ENCODE results near the gene GBF1. TPM values are rescaled to one million over a fixed set of nuclear protein-coding genes. Genes with fewer than 3 reads are reported as not detected.
"Not testable (repeated sequence)": the region's sequence is repeated elsewhere in the genome, so short reads cannot be mapped to it uniquely, and the experiment has no call there.

Gene GBF1
- total RNA-seq, 1 donor from 2014 or later, result 24.0 TPM

DNA sequence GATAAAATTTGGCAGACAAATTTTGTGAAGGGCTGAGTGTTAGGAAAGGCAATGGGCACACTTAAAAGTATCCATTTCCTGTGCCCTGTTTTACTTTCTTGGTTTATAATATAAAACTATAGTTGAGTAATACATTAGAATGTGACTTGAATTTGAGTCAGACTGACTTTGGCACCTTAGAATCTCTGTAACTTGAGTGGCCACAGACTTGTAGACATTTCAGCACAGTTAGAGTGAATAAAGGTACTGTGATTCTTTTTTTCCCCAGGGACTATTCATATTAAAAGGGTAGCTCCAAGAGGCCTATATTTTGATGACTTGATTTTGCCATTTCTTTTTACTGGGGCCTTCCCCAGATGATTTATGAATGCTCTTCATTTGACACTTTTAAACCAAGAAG, 22.4 kb downstream of the GBF1 start:
- ATAC-seq, result no peak

- no peak for ATAC-seq
Observed at GRCh38 chr10:102268375-102268888, 23.1 kb downstream of the GBF1 start.

- no peak for ATAC-seq
Observed at GRCh38 chr10:102269017-102269416, 23.7 kb downstream of the GBF1 start.

DNA sequence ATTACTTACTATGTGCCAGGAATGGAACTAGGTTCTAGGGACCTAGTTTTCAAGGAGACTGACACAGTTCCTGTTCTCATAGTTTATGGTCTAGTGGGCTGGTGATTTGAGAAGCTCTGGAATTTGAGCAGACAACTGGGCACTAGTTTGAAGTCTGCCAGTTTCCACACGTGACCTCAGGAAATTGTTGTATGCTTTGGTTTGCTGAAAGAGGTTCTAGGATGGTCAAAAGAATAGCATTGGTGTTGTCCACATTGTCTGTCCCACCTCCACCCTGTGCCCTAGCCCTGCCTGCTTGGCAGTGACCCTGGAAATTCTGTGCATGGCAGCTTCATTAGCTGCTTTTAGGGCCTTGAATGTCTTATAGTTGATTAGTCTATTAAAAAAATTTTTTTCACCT, 28.7 kb downstream of the GBF1 start:
- no peak for ATAC-seq

- ATAC-seq, result no peak
Observed at GRCh38 chr10:102275343-102275742, 30.0 kb downstream of the GBF1 start.

GRCh38 chr10:102279104-102279503, 33.8 kb downstream of the GBF1 start:
- no peak for ATAC-seq

- no peak for ATAC-seq
Observed at GRCh38 chr10:102280397-102281101, 35.2 kb downstream of the GBF1 start.

DNA sequence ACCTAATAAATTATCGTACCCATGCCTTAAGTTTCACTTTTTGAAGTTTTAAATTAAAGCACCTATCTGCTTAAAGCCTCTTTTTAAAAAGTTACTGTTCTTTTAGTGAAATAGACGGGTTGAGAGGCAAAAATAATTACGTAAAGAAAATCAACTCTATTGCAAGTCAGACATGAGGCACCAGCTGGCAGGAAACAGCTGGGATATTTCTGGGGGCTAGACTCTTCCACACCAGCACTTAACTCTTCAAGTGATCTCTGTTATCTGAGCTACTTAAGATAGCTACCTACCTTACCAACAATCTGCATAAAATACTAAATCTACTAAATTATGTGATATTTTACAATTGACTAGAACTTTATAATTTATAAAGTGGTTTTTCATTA, 35.8 kb downstream of the GBF1 start:
- no peak for ATAC-seq

- ATAC-seq, result peak; percentile 83
Observed at GRCh38 chr10:102283488-102283887, 38.2 kb downstream of the GBF1 start.

DNA sequence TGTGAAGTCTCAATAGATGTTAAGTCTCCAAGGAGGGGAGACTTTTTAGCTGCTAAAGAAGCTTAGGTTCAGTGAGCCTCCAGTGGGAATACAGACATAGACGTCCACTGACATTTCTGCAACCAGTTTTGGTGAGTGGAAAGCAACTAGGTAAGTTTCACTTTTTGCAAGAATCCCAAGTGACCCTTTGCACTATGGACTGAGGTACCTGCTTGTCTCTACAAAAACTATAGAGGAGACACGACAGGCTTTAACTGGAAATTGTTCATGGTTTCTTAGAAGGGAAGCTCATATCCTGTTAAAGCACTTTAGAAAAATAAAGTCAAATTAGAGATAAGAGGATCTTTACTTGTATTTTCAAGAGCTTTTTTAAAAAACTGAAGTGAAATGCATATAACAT, 38.6 kb downstream of the GBF1 start:
- ATAC-seq, result no peak

DNA sequence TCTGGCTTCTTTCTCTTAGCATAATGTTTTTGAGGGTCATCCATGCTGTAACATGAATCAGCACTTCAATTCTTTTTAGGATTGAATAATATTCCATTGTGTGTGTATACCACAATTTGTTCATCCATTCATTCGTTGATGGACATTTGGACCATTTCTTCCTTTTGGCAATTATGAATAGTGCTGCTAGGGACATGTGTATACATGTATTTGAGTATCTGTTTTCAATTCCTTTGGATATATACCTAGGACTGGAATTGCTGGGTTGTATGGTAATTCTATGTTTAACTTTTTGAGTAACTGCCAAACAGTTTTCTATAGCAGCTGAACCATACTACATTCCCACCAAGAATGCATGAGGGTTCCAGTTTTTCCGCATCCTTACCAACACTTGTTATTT, 39.2 kb downstream of the GBF1 start:
- ATAC-seq, result peak; percentile 60

DNA sequence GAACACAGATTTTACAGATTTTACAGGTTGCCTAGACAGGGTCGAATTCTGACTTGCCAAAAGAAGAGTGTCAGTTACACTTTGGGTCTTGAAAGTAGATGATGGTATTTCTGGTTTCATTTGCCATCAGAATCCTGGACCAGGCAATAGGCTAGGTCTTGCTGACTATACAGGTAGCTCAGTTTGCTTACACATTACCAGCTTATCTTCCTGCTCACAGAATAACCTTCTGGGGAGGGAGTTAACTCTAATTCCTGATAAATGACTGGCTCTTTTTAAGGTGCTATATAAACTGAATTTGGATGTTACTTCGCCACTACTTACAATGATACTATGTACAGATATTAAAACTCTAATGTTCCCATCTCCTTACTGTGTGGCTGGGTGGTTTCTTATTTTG, 39.8 kb downstream of the GBF1 start:
- ATAC-seq, result peak; percentile 21

DNA sequence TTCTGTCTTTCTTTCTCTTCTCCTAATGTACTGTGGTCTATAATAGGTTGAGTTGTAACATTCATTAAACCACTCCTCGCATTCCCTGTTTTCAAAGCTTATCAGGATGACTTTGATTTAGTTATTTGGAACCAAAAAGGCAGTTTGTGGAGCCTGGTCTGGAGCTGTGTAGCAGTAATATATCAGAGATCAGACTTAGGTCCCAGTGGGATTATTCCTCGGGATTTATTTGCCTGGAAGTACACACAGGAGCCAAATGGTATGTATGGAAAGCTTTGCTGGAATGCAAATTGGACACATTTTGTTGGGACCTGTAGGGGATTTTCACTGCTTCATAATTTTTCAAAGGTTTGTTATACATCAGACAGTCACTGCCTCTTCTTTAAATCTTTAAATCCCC, 40.9 kb downstream of the GBF1 start:
- ATAC-seq, result no peak

- ATAC-seq, result no peak
Observed at GRCh38 chr10:102287538-102287937, 42.2 kb downstream of the GBF1 start.

DNA sequence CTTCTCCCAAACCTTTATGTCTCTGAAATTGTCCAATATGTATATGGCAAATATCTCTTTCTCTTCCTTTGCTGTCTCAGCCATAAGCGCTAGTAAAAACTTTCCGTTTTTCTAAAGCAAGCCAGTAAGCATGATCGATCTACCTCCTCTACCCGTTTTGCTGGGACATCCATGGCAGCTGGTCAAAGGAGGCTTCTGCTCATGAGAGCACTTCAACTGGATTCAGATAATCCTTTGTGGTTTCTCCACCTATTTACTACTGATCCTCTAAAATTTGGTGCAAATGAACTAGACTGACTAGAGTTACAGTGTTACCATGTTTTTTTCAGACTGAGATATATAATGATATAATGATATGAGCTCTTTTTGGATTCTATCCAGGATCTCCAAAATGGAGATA, 42.7 kb downstream of the GBF1 start:
- no peak for ATAC-seq

GRCh38 chr10:102289356-102289755, 44.0 kb downstream of the GBF1 start:
- no peak for ATAC-seq

DNA sequence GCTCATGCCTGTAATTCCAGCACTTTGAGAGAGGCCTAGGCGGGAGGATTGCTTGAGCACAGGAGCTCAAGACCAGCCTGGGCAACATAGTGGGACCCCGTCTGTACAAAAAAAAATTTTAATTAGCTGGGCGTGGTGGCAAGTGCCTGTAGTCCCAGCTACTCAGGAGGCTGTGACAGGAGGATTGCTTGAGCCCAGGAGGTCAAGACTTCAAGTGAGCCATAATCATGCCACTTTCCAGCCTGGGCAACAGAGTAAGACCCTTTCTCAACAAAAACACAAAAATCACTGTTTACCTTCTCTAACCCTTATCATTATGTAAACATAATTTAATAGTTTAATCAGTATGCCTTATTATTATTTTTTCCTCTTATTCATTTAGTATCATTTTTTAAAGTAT, 44.5 kb downstream of the GBF1 start:
- ATAC-seq, result no peak

- no peak for ATAC-seq
Observed at GRCh38 chr10:102291221-102291905, 46.0 kb downstream of the GBF1 start.

- no peak for ATAC-seq
Observed at GRCh38 chr10:102297101-102297500, 51.8 kb downstream of the GBF1 start.

DNA sequence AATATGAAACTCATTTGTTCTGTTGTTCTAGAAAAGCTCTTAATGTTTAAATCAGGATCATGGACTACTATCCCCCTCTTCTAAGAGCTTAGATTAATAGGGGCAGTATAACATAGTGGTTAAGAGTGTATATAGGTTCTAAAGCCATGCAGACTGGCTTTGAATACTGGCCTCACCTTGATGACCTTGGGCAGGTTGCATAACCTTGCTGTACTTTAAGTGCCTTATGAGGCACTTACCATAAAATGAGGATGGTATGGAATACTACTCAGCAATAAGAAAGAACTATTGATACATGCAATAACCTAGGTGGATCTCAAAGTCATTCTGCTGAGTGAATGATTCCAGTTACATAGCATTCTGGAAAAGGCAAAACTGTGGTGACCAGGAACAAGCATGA, 53.6 kb downstream of the GBF1 start:
- no peak for ATAC-seq

GRCh38 chr10:102299873-102300272, 54.5 kb downstream of the GBF1 start:
- ATAC-seq, result peak; percentile 53

DNA sequence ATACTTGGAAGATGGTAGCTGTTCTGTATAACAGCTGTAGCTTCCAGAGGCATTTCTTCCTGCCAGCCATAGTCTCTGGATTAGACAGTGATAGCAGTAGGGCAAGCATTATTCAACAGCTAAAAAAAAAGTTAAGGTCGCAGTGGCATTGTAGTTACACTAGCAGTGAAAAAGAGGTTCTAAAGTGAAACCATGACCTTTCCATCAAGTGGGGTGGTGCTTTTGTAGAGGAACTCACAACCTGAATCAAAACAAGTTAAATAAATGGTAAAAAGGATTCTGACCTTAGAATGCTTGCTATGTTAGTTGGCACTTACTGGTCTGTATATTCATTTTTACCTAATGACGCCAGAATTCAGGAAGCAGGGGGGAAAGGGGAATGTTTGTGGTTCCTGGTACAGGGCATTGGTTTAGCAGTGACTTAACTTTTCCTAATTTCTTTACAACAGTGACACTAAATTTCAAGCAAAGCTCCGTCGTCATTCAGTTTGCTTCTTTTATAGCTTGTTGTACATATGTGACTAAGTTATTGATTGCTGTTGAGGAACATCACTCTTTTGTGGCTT, 55.0 kb downstream of the GBF1 start:
- no peak for ATAC-seq

- ATAC-seq, result not testable (repeated sequence)
Observed at GRCh38 chr10:102300912-102301311, 55.6 kb downstream of the GBF1 start.

DNA sequence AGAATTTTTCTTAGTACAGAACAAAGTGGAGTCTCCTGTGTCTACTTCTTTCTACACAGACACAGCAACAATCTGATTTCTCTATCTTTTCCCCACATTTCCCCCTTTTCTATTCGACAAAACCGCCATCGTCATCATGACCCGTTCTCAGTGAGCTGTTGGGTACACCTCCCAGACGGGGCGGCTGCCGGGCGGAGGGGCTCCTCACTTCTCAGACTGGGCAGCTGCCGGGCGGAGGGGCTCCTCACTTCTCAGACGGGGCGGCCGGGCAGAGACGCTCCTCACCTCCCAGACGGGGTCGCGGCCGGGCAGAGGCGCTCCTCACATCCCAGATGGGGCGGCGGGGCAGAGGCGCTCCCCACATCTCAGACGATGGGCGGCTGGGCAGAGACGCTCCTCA, 56.0 kb downstream of the GBF1 start:
- not testable (repeated sequence) for ATAC-seq

Measured in esophagus mucosa (tissue), 1 donor.